H1 (cell line): ENCODE results near the gene IGF1. TPM values are rescaled to one million over a fixed set of nuclear protein-coding genes. Genes with fewer than 3 reads are reported as not detected.

ENCODE experiments used
- CTCF ChIA-PET: fragments of 300-600 bp; sonication (Branson Sonifier 250); formaldehyde crosslinking; loops from one replicate; lab custom pipeline; 2021; ENCODE audit not compliant: partially characterized antibody; lab: Charles Lee
- POLR2A ChIA-PET: fragments of 300-600 bp; sonication (Branson Sonifier 250); formaldehyde crosslinking; loops from one replicate; lab custom pipeline; 2021; ENCODE audit warnings: inconsistent platforms; ENCODE audit not compliant: partially characterized antibody; lab: Charles Lee
- DNase-seq, 2 experiments: peaks; one replicate each; pipeline versions ENCODE4 v3.0.0 to v3.0.0-alpha.2; 2010 to 2022; ENCODE audit warnings: low spot score in 2 of 2, low read depth in 1 of 2, mixed read lengths in 1 of 2
- FAIRE-seq: peaks from 2 replicates; lab custom pipeline; 2011; peaks lifted over from hg19 to GRCh38; lab: Jason Lieb, UNC
- H2AFZ ChIP-seq: 2 replicates; pipeline ENCODE4 v1.8.1; 2012; ENCODE audit warnings: low read length, inconsistent platforms
- H2AK5ac ChIP-seq: 2 replicates; pipeline ENCODE4 v1.6.1; 2013; ENCODE audit warnings: low read depth, low read length
- H2BK120ac ChIP-seq: replicated peaks from 2 replicates; pipeline ENCODE3; 2013; ENCODE audit warnings: low read depth, low read length, inconsistent platforms
- H2BK12ac ChIP-seq: 2 replicates; pipeline ENCODE4 v1.6.1; 2013; ENCODE audit warnings: low read depth, low read length
- H2BK15ac ChIP-seq: 2 replicates; pipeline ENCODE4 v1.6.1; 2013; ENCODE audit warnings: low read length
- H2BK20ac ChIP-seq: 2 replicates; pipeline ENCODE4 v1.6.1; 2013; ENCODE audit warnings: low read length
- H2BK5ac ChIP-seq: 2 replicates; pipeline ENCODE4 v1.6.1; 2013; ENCODE audit warnings: low read depth, low read length
- H3K14ac ChIP-seq: 2 replicates; pipeline ENCODE4 v1.6.1; 2013; ENCODE audit warnings: inconsistent platforms; ENCODE audit not compliant: insufficient read length
- H3K18ac ChIP-seq: 2 replicates; pipeline ENCODE4 v1.6.1; 2013; ENCODE audit warnings: low read length; ENCODE audit errors: extremely low read depth
- H3K23ac ChIP-seq: 2 replicates; pipeline ENCODE4 v1.6.1; 2013; ENCODE audit warnings: inconsistent platforms; ENCODE audit not compliant: insufficient read length
- H3K23me2 ChIP-seq: 2 replicates; pipeline ENCODE4 v1.6.1; 2013; ENCODE audit warnings: low read depth, low read length
- H3K27ac ChIP-seq: 2 replicates; pipeline ENCODE4 v1.6.1; 2011; ENCODE audit warnings: low read depth, low read length, inconsistent platforms
- H3K27me3 ChIP-seq, 4 experiments: replicated peaks in 1 of 4; 1 replicate in 1 of 4; 2 replicates in 3 of 4; pipeline versions ENCODE4 v1.6.1 to v1.8.1; 2011 to 2013; ENCODE audit warnings: low read length in 3 of 4, mild to moderate bottlenecking in 3 of 4, inconsistent platforms in 2 of 4, mixed read lengths in 2 of 4, moderate library complexity in 1 of 4; ENCODE audit not compliant: control insufficient read depth in 3 of 4, insufficient read depth in 3 of 4; ENCODE audit errors: extremely low read depth in 1 of 4
- H3K36me3 ChIP-seq, 4 experiments: 2 replicates each; pipeline versions ENCODE4 v1.6.1 to v1.8.1; 2011 to 2013; ENCODE audit warnings: mild to moderate bottlenecking in 4 of 4, low read length in 3 of 4, moderate library complexity in 2 of 4, control low read depth in 1 of 4, inconsistent platforms in 1 of 4; ENCODE audit not compliant: insufficient read depth in 4 of 4, control insufficient read depth in 2 of 4
- H3K4ac ChIP-seq: replicated peaks from 2 replicates; pipeline ENCODE3; 2013; ENCODE audit warnings: low read length, low read depth, mixed read lengths, inconsistent platforms; ENCODE audit not compliant: insufficient read length
- H3K4me1 ChIP-seq, 4 experiments: replicated peaks in 1 of 4; 1 replicate in 1 of 4; 2 replicates in 3 of 4; pipeline versions ENCODE4 v1.6.1 to v1.8.1; 2011 to 2013; ENCODE audit warnings: low read length in 3 of 4, inconsistent platforms in 2 of 4, mixed read lengths in 1 of 4; ENCODE audit not compliant: insufficient read depth in 4 of 4, control insufficient read depth in 3 of 4
- H3K4me2 ChIP-seq, 2 experiments: 2 replicates each; pipeline versions ENCODE4 v1.6.1 to v1.8.1; 2011 to 2013; ENCODE audit warnings: low read depth in 2 of 2, low read length in 2 of 2, control low read depth in 1 of 2, inconsistent platforms in 1 of 2, mild to moderate bottlenecking in 1 of 2; ENCODE audit not compliant: insufficient read depth in 1 of 2
- H3K4me3 ChIP-seq, 4 experiments: fragments of 200-600, 300-600 bp in 1 of 4; sonication (generic), shearing (Covaris generic), sonication (Bioruptor Twin) in 1 of 4; 2 replicates each; pipeline versions ENCODE4 v1.5.1 to v1.8.1; 2011 to 2016; ENCODE audit warnings: low read length in 4 of 4, low read depth in 3 of 4, control low read depth in 2 of 4, inconsistent platforms in 2 of 4, mild to moderate bottlenecking in 2 of 4, mixed read lengths in 1 of 4, moderate library complexity in 1 of 4; ENCODE audit not compliant: insufficient read depth in 2 of 4; ENCODE audit errors: extremely low read depth in 1 of 4
- H3K56ac ChIP-seq: replicated peaks from 2 replicates; pipeline ENCODE3; 2013; ENCODE audit warnings: low read depth, mild to moderate bottlenecking, mixed read lengths, low read length, inconsistent platforms; ENCODE audit not compliant: insufficient read length
- H3K79me1 ChIP-seq: 2 replicates; pipeline ENCODE4 v1.6.1; 2013; ENCODE audit warnings: low read depth, low read length, control low read depth
- H3K79me2 ChIP-seq, 2 experiments: 2 replicates each; pipeline versions ENCODE4 v1.6.1 to v1.8.1; 2012 to 2013; ENCODE audit warnings: low read length in 2 of 2, mild to moderate bottlenecking in 2 of 2, inconsistent platforms in 1 of 2; ENCODE audit not compliant: insufficient read depth in 2 of 2, control insufficient read depth in 1 of 2
- H3K9ac ChIP-seq, 4 experiments: replicated peaks in 1 of 4; 1 replicate in 1 of 4; 2 replicates in 3 of 4; pipeline versions ENCODE4 v1.6.1 to v1.8.1; 2011 to 2013; ENCODE audit warnings: low read depth in 3 of 4, low read length in 3 of 4, control low read depth in 2 of 4, mild to moderate bottlenecking in 2 of 4, moderate library complexity in 2 of 4, inconsistent platforms in 1 of 4; ENCODE audit errors: extremely low read depth in 1 of 4
- H3K9me3 ChIP-seq, 2 experiments: 2 replicates each; pipeline versions ENCODE4 v1.6.1 to v1.8.1; 2012 to 2013; ENCODE audit warnings: mild to moderate bottlenecking in 2 of 2, moderate library complexity in 2 of 2, control low read depth in 1 of 2, inconsistent platforms in 1 of 2, low read depth in 1 of 2, low read length in 1 of 2, mixed read lengths in 1 of 2; ENCODE audit not compliant: insufficient read depth in 2 of 2
- H4K20me1 ChIP-seq, 2 experiments: replicated peaks in 1 of 2; 2 replicates each; pipeline versions ENCODE3 to v1.8.1; 2011 to 2013; ENCODE audit warnings: inconsistent platforms in 2 of 2, low read length in 2 of 2, mild to moderate bottlenecking in 1 of 2; ENCODE audit not compliant: insufficient read depth in 2 of 2, control insufficient read depth in 1 of 2
- H4K5ac ChIP-seq: 2 replicates; pipeline ENCODE4 v1.6.1; 2013; ENCODE audit warnings: low read length, low read depth, mixed read lengths, inconsistent platforms; ENCODE audit not compliant: insufficient read length
- H4K8ac ChIP-seq: 2 replicates; pipeline ENCODE4 v1.8.0; 2013; ENCODE audit warnings: mild to moderate bottlenecking, moderate library complexity, low read length, inconsistent platforms; ENCODE audit not compliant: insufficient read depth; ENCODE audit errors: extremely low read depth
- H4K91ac ChIP-seq: replicated peaks from 2 replicates; pipeline ENCODE3; 2013; ENCODE audit warnings: low read length, mixed read lengths, inconsistent platforms; ENCODE audit not compliant: insufficient read length
- JUN ChIP-seq: IDR thresholded peaks from 2 replicates; pipeline ENCODE4 v1.6.1; 2011; ENCODE audit warnings: low read depth, mild to moderate bottlenecking, improper control_type of control experiment, low read length
- TAF7 ChIP-seq: optimal IDR thresholded peaks from 2 replicates; pipeline ENCODE3; 2011; ENCODE audit warnings: low read depth, mild to moderate bottlenecking, inconsistent platforms, low read length, moderate library complexity, borderline replicate concordance
- WGBS, 2 experiments: shearing (Covaris generic) in 1 of 2; methylation state at CpG; one replicate each; pipeline versions ENCODE4 v1.1.6 to v1.1.7; 2013 to 2015; ENCODE audit warnings: low lambda C conversion rate in 2 of 2, mixed read lengths in 2 of 2, inconsistent platforms in 1 of 2, low coverage in 1 of 2, missing lambda C conversion rate in 1 of 2; ENCODE audit not compliant: insufficient replicate concordance in 2 of 2, insufficient coverage in 1 of 2, insufficient read length in 1 of 2; ENCODE audit errors: extremely low coverage in 1 of 2, missing lambda C conversion rate in 1 of 2; 5-methylcytosine and 5-hydroxymethylcytosine counted together
- polyA plus RNA-seq, 7 experiments: library from polyadenylated mRNA; depleted of rRNA in 3 of 7; stranded (reverse) in 5 of 7; unstranded in 2 of 7; fragments of >200 nt in 5 of 7; fragments of 200-250 nt in 2 of 7; gene quantifications; 1 replicate in 5 of 7; 2 replicates in 1 of 7; 4 replicates in 1 of 7; pipeline versions ENCODE4 v1.2.1 to v1.2.3, GENCODE V29; 2011 to 2013; ENCODE audit warnings: missing spikeins in 2 of 7, mixed read lengths in 2 of 7
- total RNA-seq: library from RNA; stranded (reverse); fragmentation: NEBNext Ultra II Directional; extraction: Animal tissue kit (Norgen Biotek cat#: 25700); gene quantifications from 2 replicates; pipeline ENCODE4 v1.2.1, GENCODE V29; 2021

IGF1 gene
- total and polyA plus RNA-seq, 2 of the 8 experiments (the other 6 are each of a cell fraction or from before 2014, with no cell fraction given): not detected

GRCh38 chr12:102426599-102427542, 53.5 kb downstream of the IGF1 start:
- FAIRE-seq (no peak), DNase-seq (no peak)
- Histone ChIP-seq H4K20me1 (no peaks in the 10 kb centered on the region), H3K18ac (no peak overlapping the region), H2AK5ac (no peak overlapping the region), H4K5ac (no peak overlapping the region), H3K36me3 (no peaks in the 10 kb centered on the region), H3K79me1 (no peaks in the 10 kb centered on the region; the same call in 1 of the 2 replicates), H2BK15ac (no peak overlapping the region), H3K9ac (no peak overlapping the region; a peak in 1 of 7 replicates), H3K27ac (no peak overlapping the region), H3K79me2 (no peaks in the 10 kb centered on the region), H3K23me2 (no peaks in the 10 kb centered on the region), H2BK120ac (no peak overlapping the region), H4K91ac (no peak overlapping the region), H3K4me3 (no peak overlapping the region), H3K4me2 (no peak overlapping the region), H2BK12ac (no peak overlapping the region), H2BK5ac (no peak overlapping the region), H3K14ac (no peak overlapping the region), H3K4ac (no peak overlapping the region), H3K27me3 (no peaks in the 10 kb centered on the region), H4K8ac (no peak overlapping the region), H3K4me1 (no peaks in the 10 kb centered on the region; a peak in 1 of 7 replicates), H3K9me3 (no peaks in the 10 kb centered on the region), H2BK20ac (no peak overlapping the region), H3K56ac (no peak overlapping the region), H2AFZ (no peak overlapping the region), H3K23ac (no peak overlapping the region)
- POLR2A ChIA-PET: no interaction called here
- WGBS, 2 experiments: 81% methylated on average over 8 of the region's 8 CpGs; no CpG with 5 or more reads in 1 of the 2 experiments
- CTCF ChIA-PET: interaction anchor here (0.6 kb wide), 1 partner anchor 24 kb away, joined by 4 read pairs; no protein-coding TSS in a partner anchor
- TF ChIP-seq JUN: no peak
- no peak for TF ChIP-seq TAF7
